HEK293 (cell line): Measurements from ENCODE around the gene PPP1R14B.

Experiments used
- BCL11A ChIP-seq: fragments of 450-650 bp; formaldehyde crosslinking; IDR thresholded peaks from 2 replicates; pipeline ENCODE4 v1.5.1; 2016; ENCODE audit warnings: low read depth, missing biosample characterization, missing genetic modification characterization
- PATZ1 ChIP-seq: fragments of 450-650 bp; formaldehyde crosslinking; IDR thresholded peaks from 2 replicates; pipeline ENCODE4 v1.5.1; 2016; ENCODE audit warnings: missing biosample characterization, missing genetic modification characterization
- PBX3 ChIP-seq: sonication (generic); formaldehyde crosslinking; IDR thresholded peaks from 2 replicates; pipeline ENCODE4 v1.8.1; 2022; ENCODE audit warnings: mild to moderate bottlenecking, moderate library complexity, missing genetic modification reagents
- PRDM1 ChIP-seq: fragments of 450-650 bp; formaldehyde crosslinking; IDR thresholded peaks from 2 replicates; pipeline ENCODE4; 2016; ENCODE audit warnings: missing biosample characterization, missing genetic modification characterization
- PRDM10 ChIP-seq: fragments of 450-650 bp; formaldehyde crosslinking; IDR thresholded peaks from 2 replicates; pipeline ENCODE4 v1.5.1; 2016; ENCODE audit warnings: missing biosample characterization, missing genetic modification characterization
- SETDB1 ChIP-seq: IDR thresholded peaks from one replicate; pipeline ENCODE4 v1.6.1; 2017; ENCODE audit warnings: mild to moderate bottlenecking, low read length, moderate library complexity, mixed read lengths; ENCODE audit not compliant: insufficient read length
- ZBTB20 ChIP-seq: fragments of 450-650 bp; formaldehyde crosslinking; IDR thresholded peaks from 2 replicates; pipeline ENCODE4 v1.5.1; 2016; ENCODE audit warnings: missing biosample characterization, missing genetic modification characterization
- ZBTB21 ChIP-seq: fragments of 450-650 bp; formaldehyde crosslinking; IDR thresholded peaks from 2 replicates; pipeline ENCODE4 v1.5.1; 2017; ENCODE audit warnings: missing biosample characterization, missing genetic modification characterization
- ZBTB7A ChIP-seq: fragments of 450-650 bp; formaldehyde crosslinking; IDR thresholded peaks from 2 replicates; pipeline ENCODE4 v1.5.1; 2016; ENCODE audit warnings: low read depth, missing biosample characterization, missing genetic modification characterization
- ZNF214 ChIP-seq: fragments of 450-650 bp; formaldehyde crosslinking; IDR thresholded peaks from 2 replicates; pipeline ENCODE4 v1.5.1; 2017; ENCODE audit warnings: missing biosample characterization, mild to moderate bottlenecking, missing genetic modification characterization, borderline replicate concordance
- ZNF24 ChIP-seq: fragments of 450-650 bp; formaldehyde crosslinking; IDR thresholded peaks from 2 replicates; pipeline ENCODE4 v1.5.1; 2016; ENCODE audit warnings: missing biosample characterization, missing genetic modification characterization
- ZNF266 ChIP-seq: fragments of 450-650 bp; formaldehyde crosslinking; IDR thresholded peaks from 2 replicates; pipeline ENCODE4 v1.5.1; 2016; ENCODE audit warnings: missing biosample characterization, missing genetic modification characterization, low read depth
- ZNF341 ChIP-seq: fragments of 450-650 bp; formaldehyde crosslinking; IDR thresholded peaks from 2 replicates; pipeline ENCODE4; 2016; ENCODE audit warnings: low read depth, missing biosample characterization, missing genetic modification characterization
- ZNF37A ChIP-seq: fragments of 450-650 bp; IDR thresholded peaks from 2 replicates; pipeline ENCODE4 v1.5.1; 2018; ENCODE audit warnings: missing biosample characterization, missing genetic modification characterization
- ZNF394 ChIP-seq: fragments of 450-650 bp; formaldehyde crosslinking; IDR thresholded peaks from 2 replicates; pipeline ENCODE4 v1.5.1; 2016; ENCODE audit warnings: missing biosample characterization, missing genetic modification characterization, mild to moderate bottlenecking, moderate library complexity, borderline replicate concordance
- ZNF449 ChIP-seq: fragments of 450-650 bp; formaldehyde crosslinking; IDR thresholded peaks from 2 replicates; pipeline ENCODE4 v1.5.1; 2017; ENCODE audit warnings: missing biosample characterization, mild to moderate bottlenecking, missing genetic modification characterization, moderate library complexity
- ZNF530 ChIP-seq: fragments of 450-650 bp; formaldehyde crosslinking; IDR thresholded peaks from 2 replicates; pipeline ENCODE4 v1.5.1; 2016; ENCODE audit warnings: low read depth, missing biosample characterization, missing genetic modification characterization
- ZNF571 ChIP-seq: fragments of 450-650 bp; formaldehyde crosslinking; IDR thresholded peaks from 2 replicates; pipeline ENCODE4 v1.5.0; 2017; ENCODE audit warnings: missing biosample characterization, missing genetic modification characterization
- ZNF610 ChIP-seq: fragments of 450-650 bp; formaldehyde crosslinking; IDR thresholded peaks from 2 replicates; pipeline ENCODE4 v1.5.1; 2016; ENCODE audit warnings: missing biosample characterization, missing genetic modification characterization, borderline replicate concordance
- ZNF623 ChIP-seq: fragments of 450-650 bp; formaldehyde crosslinking; IDR thresholded peaks from 2 replicates; pipeline ENCODE4 v1.5.1; 2016; ENCODE audit warnings: missing biosample characterization, missing genetic modification characterization
- ZNF626 ChIP-seq: fragments of 450-650 bp; sonication (Bioruptor Pico); formaldehyde crosslinking; IDR thresholded peaks from 2 replicates; pipeline ENCODE4 v1.5.1; 2018; ENCODE audit warnings: missing biosample characterization, missing genetic modification characterization, inconsistent platforms
- ZNF639 ChIP-seq: fragments of 450-650 bp; formaldehyde crosslinking; IDR thresholded peaks from 2 replicates; pipeline ENCODE4 v1.5.1; 2016; ENCODE audit warnings: missing biosample characterization, missing genetic modification characterization
- ZNF777 ChIP-seq: fragments of 450-650 bp; formaldehyde crosslinking; IDR thresholded peaks from 2 replicates; pipeline ENCODE4 v1.5.1; 2017; ENCODE audit warnings: missing biosample characterization, missing genetic modification characterization, borderline replicate concordance
- ZSCAN23 ChIP-seq: fragments of 450-650 bp; formaldehyde crosslinking; IDR thresholded peaks from 2 replicates; pipeline ENCODE4 v1.5.1; 2016; ENCODE audit warnings: missing biosample characterization, missing genetic modification characterization
- TF ChIP-seq, protein P1 (sequence below): fragments of 450-650 bp; formaldehyde crosslinking; IDR thresholded peaks from 2 replicates; pipeline ENCODE4 v1.5.1; 2016; ENCODE audit warnings: missing biosample characterization, missing genetic modification characterization
- TF ChIP-seq, protein P2 (sequence below): fragments of 450-650 bp; formaldehyde crosslinking; optimal IDR thresholded peaks from 2 replicates; pipeline ENCODE3; 2016; ENCODE audit warnings: missing biosample characterization, mild to moderate bottlenecking, missing genetic modification characterization

PPP1R14B gene

DNA sequence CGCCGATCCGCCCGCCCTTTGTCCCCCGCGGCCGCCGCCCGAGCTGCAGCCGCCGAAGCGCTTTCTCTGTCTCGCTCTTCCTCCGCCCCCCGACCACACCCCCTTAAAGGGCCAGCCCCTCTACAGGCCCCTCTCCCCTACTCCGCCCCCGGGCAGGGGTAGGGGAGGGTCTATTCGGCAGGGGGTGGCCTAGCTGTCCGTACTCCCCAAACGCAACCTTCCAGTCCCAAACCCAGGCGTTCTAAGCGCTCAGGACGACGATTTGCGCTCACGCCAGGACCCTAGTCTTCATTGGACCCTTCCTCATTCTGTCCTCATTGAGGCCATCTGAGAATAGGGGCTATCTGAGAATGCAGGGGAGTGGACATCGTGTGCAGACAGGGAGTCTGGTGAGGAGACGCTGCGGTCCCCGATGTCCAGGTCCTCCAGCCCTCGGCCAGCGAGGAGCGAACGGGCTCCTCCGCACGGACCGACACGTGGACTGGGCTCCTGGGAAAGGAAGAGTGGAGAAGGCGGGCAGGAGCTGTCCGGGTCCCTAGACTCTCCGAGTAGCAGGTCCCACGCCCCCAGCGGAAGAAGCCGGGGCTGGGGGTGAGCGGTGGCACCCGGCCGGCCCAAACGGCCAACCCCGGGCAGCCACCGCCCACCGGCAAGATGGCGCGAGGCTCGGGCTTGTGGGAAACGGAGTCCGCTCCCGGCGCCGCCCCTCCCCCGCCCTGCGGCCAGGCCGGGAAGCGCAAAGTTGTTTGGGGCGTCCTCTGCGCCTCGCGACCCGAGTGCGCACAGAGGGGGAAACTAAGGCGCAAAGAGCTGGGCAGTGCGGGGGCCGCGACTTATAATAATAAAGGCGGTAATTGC lies at the start of gene PPP1R14B (continued):
- TF ChIP-seq ZNF610: no peak
- TF ChIP-seq BCL11A (tag by site-specific recombination): no peak
- TF ChIP-seq ZNF777 (tag by site-specific recombination): no peak
- no peak for TF ChIP-seq ZNF639
- no peak for TF ChIP-seq ZNF214 (tag by site-specific recombination)
- peak; percentile 88 for TF ChIP-seq PATZ1
- peak; percentile 84 for TF ChIP-seq PRDM10 (tag by site-specific recombination)
- TF ChIP-seq ZNF626 (tag by site-specific recombination): no peak
- TF ChIP-seq ZNF623 (tag by site-specific recombination): no peak
- no peak for TF ChIP-seq ZNF24
- no peak for TF ChIP-seq ZNF530
- 0 out of 2 replicates have a peak, but pooled peaks have one; percentile 2 for TF ChIP-seq ZNF394 (tag by site-specific recombination)
- TF ChIP-seq ZBTB20: peak; percentile 77
- TF ChIP-seq, protein P1, sequence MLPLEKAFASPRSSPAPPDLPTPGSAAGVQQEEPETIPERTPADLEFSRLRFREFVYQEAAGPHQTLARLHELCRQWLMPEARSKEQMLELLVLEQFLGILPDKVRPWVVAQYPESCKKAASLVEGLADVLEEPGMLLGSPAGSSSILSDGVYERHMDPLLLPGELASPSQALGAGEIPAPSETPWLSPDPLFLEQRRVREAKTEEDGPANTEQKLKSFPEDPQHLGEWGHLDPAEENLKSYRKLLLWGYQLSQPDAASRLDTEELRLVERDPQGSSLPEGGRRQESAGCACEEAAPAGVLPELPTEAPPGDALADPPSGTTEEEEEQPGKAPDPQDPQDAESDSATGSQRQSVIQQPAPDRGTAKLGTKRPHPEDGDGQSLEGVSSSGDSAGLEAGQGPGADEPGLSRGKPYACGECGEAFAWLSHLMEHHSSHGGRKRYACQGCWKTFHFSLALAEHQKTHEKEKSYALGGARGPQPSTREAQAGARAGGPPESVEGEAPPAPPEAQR: no peak
- no peak for TF ChIP-seq PBX3 (CRISPR knock-in tag)
- TF ChIP-seq SETDB1: no peak
- no peak for TF ChIP-seq ZNF571 (tag by site-specific recombination)
- TF ChIP-seq, protein P2, sequence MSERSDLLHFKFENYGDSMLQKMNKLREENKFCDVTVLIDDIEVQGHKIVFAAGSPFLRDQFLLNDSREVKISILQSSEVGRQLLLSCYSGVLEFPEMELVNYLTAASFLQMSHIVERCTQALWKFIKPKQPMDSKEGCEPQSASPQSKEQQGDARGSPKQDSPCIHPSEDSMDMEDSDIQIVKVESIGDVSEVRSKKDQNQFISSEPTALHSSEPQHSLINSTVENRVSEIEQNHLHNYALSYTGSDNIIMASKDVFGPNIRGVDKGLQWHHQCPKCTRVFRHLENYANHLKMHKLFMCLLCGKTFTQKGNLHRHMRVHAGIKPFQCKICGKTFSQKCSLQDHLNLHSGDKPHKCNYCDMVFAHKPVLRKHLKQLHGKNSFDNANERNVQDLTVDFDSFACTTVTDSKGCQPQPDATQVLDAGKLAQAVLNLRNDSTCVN (tag by site-specific recombination): peak; percentile 63
- no peak for TF ChIP-seq ZNF37A (tag by site-specific recombination)
- TF ChIP-seq ZBTB7A (tag by site-specific recombination): no peak
- TF ChIP-seq ZBTB21: no peak
- TF ChIP-seq ZNF449 (tag by site-specific recombination): peak; percentile 53; the same call in 1 of the 2 replicates
- TF ChIP-seq ZSCAN23: no peak
- no peak for TF ChIP-seq ZNF341 (tag by site-specific recombination)
- no peak for TF ChIP-seq ZNF266 (tag by site-specific recombination)
- no peak for TF ChIP-seq PRDM1 (tag by site-specific recombination)
